Stimulated activated memory B cell treated with anti-CD40 and anti-IgM and Interleukin-4, amounts not matched to agents 10 μg/mL and 1 μg/mL and 100 μg/mL, for 72 hours (primary cell): ENCODE results near the gene B4GALT5.
"Not testable (repeated sequence)": the region's sequence is repeated elsewhere in the genome, so short reads cannot be mapped to it uniquely, and the experiment has no call there.

Experiments used
- ATAC-seq: fragments of 150-1000 bp; cut with Tn5 transposase; 2 replicates; pipeline ENCODE4 v1.10.0; 2021
- H3K27ac Mint-ChIP-seq: one replicate; pipeline ENCODE4 v1.8.0; 2022; ENCODE audit warnings: mild to moderate bottlenecking, mixed read lengths
- H3K27me3 Mint-ChIP-seq: one replicate; pipeline ENCODE4 v1.8.0; 2022; ENCODE audit warnings: mixed read lengths
- H3K36me3 Mint-ChIP-seq: one replicate; pipeline ENCODE4 v1.8.0; 2022; ENCODE audit warnings: mixed read lengths
- H3K4me1 Mint-ChIP-seq: one replicate; pipeline ENCODE4 v1.8.0; 2022; ENCODE audit warnings: mixed read lengths
- H3K4me3 Mint-ChIP-seq: one replicate; pipeline ENCODE4 v1.8.0; 2022; ENCODE audit warnings: mild to moderate bottlenecking, moderate library complexity, mixed read lengths
- H3K9me3 Mint-ChIP-seq: one replicate; pipeline ENCODE4 v1.8.0; 2022; ENCODE audit warnings: mixed read lengths

Gene B4GALT5

DNA sequence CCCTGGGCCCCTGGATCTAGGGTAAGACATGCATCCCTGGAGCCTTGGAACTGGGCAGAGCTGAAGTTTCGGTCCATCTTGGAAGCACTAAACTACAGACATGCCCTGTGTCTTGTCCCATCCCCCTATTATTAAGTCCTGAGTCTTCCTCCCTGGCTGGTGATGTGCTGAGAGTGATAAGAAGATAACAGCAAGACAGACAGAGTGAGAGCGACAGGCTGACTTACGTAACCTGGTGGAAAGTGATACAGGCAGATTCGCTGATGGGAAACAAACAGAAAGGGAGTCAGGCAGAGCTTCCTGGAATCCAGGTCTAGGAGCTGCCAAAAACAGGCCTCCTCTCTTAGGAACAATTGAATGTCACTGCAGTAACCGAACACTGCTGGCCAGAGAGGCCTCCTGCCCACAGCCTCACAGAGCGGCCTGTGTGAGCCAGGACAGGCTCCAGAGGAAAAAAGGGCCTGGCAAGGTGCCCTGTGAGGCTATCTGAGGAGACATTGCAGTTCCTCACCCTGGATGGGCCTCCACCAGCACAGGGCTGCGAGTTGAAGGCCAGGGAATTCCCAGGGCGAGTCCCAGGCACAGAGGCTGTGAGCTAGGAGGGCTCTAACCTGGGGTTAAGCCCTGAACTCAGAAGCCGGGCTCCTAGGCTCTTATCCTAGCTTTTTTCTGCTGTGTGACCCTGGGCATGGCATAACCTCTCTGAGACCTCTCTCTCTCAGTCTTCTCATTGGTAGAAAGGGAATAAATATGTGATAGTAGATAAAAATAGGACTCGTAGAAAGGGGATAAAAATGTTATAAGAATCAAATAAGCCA is 34.2 kb upstream of the B4GALT5 start:
- peak overlapping the region; percentile 54 for H3K27ac Mint-ChIP-seq
- H3K9me3 Mint-ChIP-seq: no peaks in the 10 kb centered on the region
- no peaks in the 10 kb centered on the region for H3K27me3 Mint-ChIP-seq
- no peak overlapping the region for H3K4me3 Mint-ChIP-seq
- no peak for ATAC-seq
- H3K36me3 Mint-ChIP-seq: no peaks in the 10 kb centered on the region
- peaks cover 18% of the 10 kb centered on the region for H3K4me1 Mint-ChIP-seq

DNA sequence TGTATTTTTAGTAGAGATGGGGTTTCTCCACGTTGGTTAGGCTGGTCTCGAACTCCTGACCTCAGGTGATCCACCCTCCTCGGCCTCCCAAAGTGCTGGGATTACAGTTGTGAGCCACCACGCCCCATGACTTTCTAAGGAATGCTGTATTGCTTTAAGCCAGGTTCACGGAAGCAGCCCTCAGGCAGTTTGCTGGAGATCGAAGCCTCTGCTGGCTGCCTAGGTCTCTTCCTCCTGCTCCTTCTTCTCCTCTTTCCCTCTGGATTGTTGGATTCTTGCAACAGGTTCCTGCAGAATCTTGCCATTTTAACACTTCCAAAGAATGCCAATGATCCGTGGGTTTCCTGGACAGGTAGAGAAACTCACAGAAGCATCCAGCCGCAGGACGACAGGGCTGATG is 29.3 kb upstream of the B4GALT5 start:
- no peaks in the 10 kb centered on the region for H3K9me3 Mint-ChIP-seq
- ATAC-seq: no peak
- H3K27ac Mint-ChIP-seq: no peak overlapping the region
- no peak overlapping the region for H3K4me3 Mint-ChIP-seq
- no peaks in the 10 kb centered on the region for H3K27me3 Mint-ChIP-seq
- peaks cover 4% of the 10 kb centered on the region for H3K4me1 Mint-ChIP-seq
- no peaks in the 10 kb centered on the region for H3K36me3 Mint-ChIP-seq

DNA sequence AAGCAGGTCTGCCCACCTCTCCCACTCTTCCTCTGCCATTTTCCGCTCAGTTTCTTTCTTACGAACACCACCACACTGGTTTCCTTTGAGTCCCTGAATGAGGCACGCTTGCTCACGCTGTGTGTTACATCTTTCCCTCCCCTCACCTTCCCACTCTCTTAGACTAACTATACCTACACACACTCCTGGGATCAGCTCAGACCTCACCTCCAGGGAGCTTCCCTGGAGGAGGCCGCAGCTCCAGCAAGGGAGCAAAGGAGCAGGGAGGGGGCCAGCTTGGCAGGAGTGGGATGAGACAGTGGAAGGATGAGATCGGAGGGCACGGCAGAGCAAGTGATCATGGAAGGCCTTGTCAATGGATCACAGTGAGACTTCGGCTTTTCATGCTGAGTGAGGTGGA is 28.3 kb upstream of the B4GALT5 start:
- H3K27ac Mint-ChIP-seq: no peak overlapping the region
- H3K9me3 Mint-ChIP-seq: no peaks in the 10 kb centered on the region
- no peak overlapping the region for H3K4me3 Mint-ChIP-seq
- no peak for ATAC-seq
- peaks cover under 1% of the 10 kb centered on the region for H3K4me1 Mint-ChIP-seq
- H3K36me3 Mint-ChIP-seq: no peaks in the 10 kb centered on the region
- no peaks in the 10 kb centered on the region for H3K27me3 Mint-ChIP-seq

DNA sequence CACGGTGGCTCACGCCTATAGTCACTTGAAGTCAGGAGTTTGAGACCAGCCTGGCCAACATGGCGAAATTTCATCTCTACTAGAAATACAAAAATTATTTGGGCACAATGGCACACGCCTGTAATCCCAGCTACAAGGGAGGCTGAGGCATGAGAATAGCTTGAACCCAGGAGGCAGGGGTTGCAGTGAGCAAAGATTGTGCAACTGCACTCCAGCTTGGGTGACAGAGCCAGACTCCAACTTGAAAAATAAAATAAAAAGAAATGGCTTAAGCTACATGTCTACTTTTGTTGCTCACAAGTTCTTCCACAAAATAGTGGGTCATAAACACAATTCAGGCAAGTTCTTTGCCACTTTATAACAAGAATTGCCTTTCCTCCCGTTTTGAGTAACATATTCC is 27.1 kb upstream of the B4GALT5 start:
- ATAC-seq: no peak
- no peaks in the 10 kb centered on the region for H3K36me3 Mint-ChIP-seq
- peaks cover 5% of the 10 kb centered on the region for H3K4me1 Mint-ChIP-seq
- no peak overlapping the region for H3K4me3 Mint-ChIP-seq
- H3K9me3 Mint-ChIP-seq: no peaks in the 10 kb centered on the region
- H3K27ac Mint-ChIP-seq: peak overlapping the region; percentile 16
- H3K27me3 Mint-ChIP-seq: no peaks in the 10 kb centered on the region

DNA sequence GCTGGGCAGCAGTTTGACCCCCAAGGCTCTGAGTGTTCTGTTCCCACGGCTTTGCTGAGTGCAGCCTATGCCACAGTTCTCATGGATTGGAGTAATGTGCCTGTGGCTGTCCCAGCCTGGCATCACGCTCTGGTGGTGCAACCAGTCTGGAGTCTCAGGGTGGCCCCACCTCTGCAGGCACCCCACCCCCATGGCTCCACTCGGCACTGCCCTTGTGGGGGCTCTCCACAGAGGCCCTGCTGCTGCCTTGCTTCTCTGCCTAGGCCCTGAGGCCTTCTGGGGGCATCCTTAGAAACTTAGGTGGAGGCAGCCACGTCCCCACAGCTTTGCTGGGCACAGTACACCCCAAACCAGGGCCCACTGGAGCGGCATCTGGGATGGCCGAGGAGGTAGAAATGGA is 25.4 kb upstream of the B4GALT5 start:
- ATAC-seq: peak; percentile 51
- Mint-ChIP-seq H3K27ac (no peak overlapping the region), H3K4me1 (peaks cover 5% of the 10 kb centered on the region), H3K27me3 (no peaks in the 10 kb centered on the region), H3K9me3 (no peaks in the 10 kb centered on the region), H3K4me3 (no peak overlapping the region), H3K36me3 (no peaks in the 10 kb centered on the region)

DNA sequence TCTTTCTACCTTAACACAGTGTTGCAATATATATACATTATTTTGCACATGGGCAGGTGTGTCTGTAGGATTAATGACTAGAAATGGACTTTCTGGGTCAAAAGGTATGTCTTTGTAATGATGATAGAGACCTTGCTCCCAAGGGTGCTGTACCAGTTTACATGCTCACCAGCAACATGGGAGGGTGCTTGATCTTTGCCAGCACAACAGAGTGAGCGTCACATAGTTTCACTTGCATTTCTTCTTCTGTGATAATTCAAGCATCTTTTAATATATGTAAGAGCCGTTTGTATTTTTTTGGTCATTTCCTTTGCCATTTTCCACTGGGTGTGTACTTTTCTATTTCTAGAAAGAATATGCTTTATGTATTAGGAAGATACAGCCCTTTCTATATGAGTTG is 23.6 kb upstream of the B4GALT5 start:
- no peak overlapping the region for H3K27ac Mint-ChIP-seq
- ATAC-seq: no peak
- no peaks in the 10 kb centered on the region for H3K36me3 Mint-ChIP-seq
- no peaks in the 10 kb centered on the region for H3K27me3 Mint-ChIP-seq
- no peaks in the 10 kb centered on the region for H3K9me3 Mint-ChIP-seq
- no peak overlapping the region for H3K4me3 Mint-ChIP-seq
- H3K4me1 Mint-ChIP-seq: peaks cover 5% of the 10 kb centered on the region

DNA sequence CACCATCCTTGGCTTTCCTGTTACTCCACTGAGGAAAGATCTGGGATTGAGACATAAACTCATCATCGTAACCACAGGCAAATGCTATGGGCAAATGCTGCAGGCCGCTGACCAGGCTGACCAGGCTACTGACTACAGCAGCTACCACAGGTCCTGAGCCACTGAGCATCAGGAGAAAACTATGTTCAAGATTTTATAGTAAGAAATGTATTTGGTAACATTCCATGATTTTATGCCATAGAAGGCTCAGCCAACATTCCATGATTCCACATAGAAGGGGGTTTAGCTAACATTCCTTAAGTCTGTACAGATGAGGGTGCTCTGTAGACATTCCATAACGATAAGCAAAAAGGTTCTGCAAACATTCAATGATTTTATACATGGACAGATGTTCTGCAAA is 16.1 kb upstream of the B4GALT5 start:
- Mint-ChIP-seq H3K4me1 (peaks cover 10% of the 10 kb centered on the region), H3K4me3 (no peak overlapping the region), H3K27ac (no peak overlapping the region), H3K36me3 (no peaks in the 10 kb centered on the region), H3K9me3 (no peaks in the 10 kb centered on the region), H3K27me3 (no peaks in the 10 kb centered on the region)
- no peak for ATAC-seq

DNA sequence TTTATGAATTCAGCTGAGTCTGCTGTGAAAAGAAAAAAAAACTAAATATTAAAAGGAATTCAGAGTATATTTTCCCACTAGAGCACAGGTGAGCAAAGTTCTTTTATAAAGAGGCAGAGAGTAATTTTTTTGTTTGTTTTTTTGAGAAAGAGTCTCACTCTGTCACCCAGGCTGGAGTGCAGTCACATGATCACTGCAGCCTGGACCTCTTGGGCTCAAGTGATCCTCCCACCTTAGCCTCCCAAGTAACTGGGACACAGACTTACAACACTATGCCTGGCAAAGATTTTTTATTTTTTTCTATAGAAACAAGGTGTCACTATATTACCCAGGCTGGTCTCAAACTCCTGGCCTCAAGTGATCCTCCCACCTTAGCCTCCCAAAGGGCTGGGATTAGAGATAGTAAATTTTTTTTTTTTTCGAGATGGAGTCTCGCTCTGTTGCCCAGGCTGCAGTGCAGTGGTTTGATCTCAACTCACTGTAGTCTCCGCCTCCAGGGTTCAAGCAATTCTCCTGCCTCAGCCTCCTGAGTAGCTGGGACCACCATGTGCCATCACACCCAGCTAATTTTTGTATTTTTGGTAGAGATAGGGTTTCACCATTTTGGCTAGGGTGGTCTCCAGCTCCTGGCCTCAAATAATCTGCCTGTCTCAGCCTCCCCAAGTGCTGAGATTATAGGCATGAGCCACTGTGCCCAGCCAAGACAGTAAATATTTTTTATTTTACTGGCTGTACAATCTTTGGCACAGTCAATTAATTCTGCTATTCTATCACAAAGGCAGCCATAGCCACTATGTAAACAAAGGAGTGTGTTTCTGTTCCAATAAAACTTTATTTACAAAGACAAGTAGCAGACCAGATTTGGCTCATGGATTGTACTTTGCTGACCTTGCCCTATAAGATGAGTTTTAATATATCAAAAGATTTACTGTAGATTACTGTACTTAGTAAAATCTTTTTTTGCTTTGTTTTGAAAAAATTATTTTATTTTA is 14.5 kb upstream of the B4GALT5 start:
- H3K27ac Mint-ChIP-seq: no peak overlapping the region
- no peak overlapping the region for H3K4me3 Mint-ChIP-seq
- no peaks in the 10 kb centered on the region for H3K36me3 Mint-ChIP-seq
- no peak for ATAC-seq
- H3K9me3 Mint-ChIP-seq: no peaks in the 10 kb centered on the region
- no peaks in the 10 kb centered on the region for H3K27me3 Mint-ChIP-seq
- H3K4me1 Mint-ChIP-seq: peaks cover 13% of the 10 kb centered on the region

DNA sequence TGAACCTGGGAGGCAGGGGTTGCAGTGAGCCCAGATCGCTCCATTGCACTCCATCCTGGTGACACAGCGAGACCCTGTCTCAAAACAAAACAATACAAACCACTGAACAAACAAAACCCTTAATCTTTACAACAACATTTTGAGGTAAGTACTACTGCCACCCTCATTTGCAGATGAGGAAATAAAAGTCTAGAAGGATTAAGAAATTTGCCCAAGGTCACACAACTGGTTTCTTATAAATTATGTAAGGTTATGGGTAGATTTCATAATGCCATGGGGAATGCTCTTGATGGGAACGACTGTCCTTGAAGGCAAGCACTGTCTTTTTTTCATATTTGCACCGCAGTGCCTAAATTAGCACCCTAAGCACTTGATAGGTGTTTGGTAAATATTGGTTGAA is 13.8 kb upstream of the B4GALT5 start:
- Mint-ChIP-seq H3K9me3 (no peaks in the 10 kb centered on the region), H3K36me3 (no peaks in the 10 kb centered on the region), H3K27me3 (no peaks in the 10 kb centered on the region), H3K4me1 (peaks cover 13% of the 10 kb centered on the region), H3K27ac (no peak overlapping the region), H3K4me3 (no peak overlapping the region)
- no peak for ATAC-seq

DNA sequence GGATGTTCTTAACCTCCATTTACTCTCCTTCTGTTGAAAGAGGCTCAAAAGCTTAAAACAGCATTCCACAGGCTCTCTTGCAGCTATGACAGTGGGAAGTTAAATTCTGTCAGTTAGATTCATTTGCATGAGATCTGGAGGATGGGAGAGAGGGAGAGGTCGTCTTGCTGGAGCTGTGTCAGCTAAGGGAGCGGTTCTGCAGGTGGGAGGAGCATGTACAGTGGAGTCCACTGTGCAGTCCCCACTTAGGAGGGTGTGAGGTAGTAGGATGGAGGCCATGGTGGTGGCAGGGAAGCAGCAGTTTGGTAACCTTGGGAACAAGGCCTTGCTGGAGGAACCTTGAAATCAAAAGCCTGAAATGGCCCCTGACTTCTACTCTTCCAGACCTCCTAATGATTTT is 12.0 kb upstream of the B4GALT5 start:
- Mint-ChIP-seq H3K27ac (no peak overlapping the region), H3K4me1 (peaks cover 13% of the 10 kb centered on the region), H3K4me3 (no peak overlapping the region), H3K9me3 (no peaks in the 10 kb centered on the region), H3K27me3 (no peaks in the 10 kb centered on the region), H3K36me3 (no peaks in the 10 kb centered on the region)
- ATAC-seq: no peak

DNA sequence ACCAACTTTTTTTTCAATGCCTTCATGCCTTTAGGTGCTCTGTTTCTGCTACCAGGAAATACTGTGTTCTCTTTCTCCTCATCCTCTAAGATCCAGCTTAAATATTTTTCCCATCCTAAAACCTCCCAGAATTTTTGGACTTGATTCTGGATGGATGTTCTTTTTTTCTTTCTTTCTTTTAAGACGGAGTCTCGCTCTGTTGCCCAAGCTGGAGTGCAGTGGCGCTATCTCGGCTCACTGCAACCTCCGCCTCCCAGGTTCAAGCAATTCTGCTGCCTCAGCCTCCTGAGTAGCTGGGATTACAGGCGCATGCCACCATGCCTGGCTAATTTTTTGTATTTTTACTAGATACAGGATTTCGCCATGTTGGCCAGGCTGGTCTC is 11.5 kb upstream of the B4GALT5 start:
- not testable (repeated sequence) for H3K27me3 Mint-ChIP-seq, ATAC-seq, H3K9me3 Mint-ChIP-seq, H3K27ac Mint-ChIP-seq, H3K4me3 Mint-ChIP-seq, H3K36me3 Mint-ChIP-seq
- peaks cover 13% of the 10 kb centered on the region for H3K4me1 Mint-ChIP-seq

DNA sequence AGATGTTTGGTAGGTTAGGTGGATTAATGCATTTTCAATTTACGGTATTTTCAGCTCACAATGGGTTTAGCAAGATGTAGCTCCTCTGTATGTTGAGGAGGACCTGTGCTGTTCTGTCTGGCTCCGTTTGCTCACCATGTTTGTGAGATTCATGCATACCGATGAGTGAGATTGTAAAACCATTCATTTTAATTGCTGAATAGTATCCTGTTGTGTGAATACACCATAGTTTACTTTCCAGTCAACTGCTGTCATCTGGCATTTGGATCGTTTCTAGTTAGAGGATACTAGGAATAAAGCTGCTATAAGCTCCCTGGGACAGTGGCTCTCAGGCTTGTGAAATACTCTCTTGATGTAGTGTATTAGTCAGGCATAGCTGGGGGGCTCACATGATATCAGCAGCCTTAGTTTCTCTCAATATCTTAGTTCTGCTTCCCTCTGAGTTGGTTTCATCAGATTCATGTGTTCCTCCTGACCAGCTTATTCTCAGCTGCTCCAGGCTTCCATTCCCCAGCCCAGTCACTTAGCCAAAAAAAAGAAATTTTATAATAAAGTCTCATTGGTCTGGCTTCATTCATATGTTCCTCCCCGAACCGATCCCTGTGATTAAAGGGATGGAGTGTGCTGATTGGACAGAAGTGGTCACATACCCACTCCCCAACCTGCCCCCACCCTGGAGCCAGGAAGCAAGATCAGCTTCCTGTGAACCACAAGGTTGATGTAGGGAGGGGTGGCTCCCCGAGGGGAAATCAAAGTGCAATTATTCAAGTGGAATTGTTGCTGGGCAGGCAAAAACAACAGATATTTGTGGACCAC is 10.9 kb upstream of the B4GALT5 start:
- ATAC-seq: no peak
- H3K27me3 Mint-ChIP-seq: no peaks in the 10 kb centered on the region
- H3K4me3 Mint-ChIP-seq: no peak overlapping the region
- H3K9me3 Mint-ChIP-seq: no peaks in the 10 kb centered on the region
- no peaks in the 10 kb centered on the region for H3K36me3 Mint-ChIP-seq
- no peak overlapping the region for H3K27ac Mint-ChIP-seq
- H3K4me1 Mint-ChIP-seq: peaks cover 13% of the 10 kb centered on the region

DNA sequence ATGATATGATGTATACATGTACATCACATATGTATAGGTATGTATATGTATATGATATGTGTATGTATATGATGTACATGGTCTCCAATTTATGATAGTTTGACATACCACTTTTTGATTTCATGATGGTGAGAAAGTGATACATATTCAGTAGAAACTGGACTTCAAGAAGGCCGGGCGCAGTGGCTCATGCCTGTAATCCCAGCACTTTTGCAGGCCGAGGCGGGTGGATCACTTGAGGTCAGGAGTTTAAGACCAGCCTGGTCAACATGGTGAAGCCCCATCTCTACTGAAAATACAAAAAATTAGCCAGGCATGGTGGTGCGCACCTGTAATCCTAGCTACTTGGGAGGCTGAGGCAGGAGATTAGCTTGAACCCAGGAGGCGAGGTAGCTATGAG is 10.1 kb upstream of the B4GALT5 start:
- not testable (repeated sequence) for H3K4me3 Mint-ChIP-seq

DNA sequence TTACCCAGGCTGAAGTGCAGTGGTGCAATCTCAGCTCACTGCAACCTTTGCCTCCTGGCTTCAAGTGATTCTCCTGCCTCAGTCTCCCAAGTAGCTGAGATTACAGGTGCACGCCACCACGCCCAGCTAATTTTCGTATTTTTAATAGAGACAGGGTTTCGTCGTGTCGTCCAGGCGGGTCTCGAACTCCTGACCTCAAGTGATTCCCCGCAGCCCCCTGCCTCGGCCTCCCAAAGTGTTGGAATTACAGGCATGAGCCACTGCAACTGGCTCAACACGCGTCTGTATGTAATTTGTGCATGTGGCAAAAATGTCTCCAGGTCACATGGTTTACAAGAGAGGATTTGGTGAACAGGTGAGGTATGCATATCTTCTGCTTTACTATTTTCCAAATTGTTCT is 7.6 kb upstream of the B4GALT5 start:
- not testable (repeated sequence) for ATAC-seq, H3K27ac Mint-ChIP-seq, H3K27me3 Mint-ChIP-seq, H3K36me3 Mint-ChIP-seq, H3K9me3 Mint-ChIP-seq, H3K4me3 Mint-ChIP-seq
- H3K4me1 Mint-ChIP-seq: peaks cover 13% of the 10 kb centered on the region

More for the DNA sequence above, 10.1 kb upstream of the B4GALT5 start:
- not testable (repeated sequence) for H3K9me3 Mint-ChIP-seq, H3K27ac Mint-ChIP-seq, ATAC-seq, H3K27me3 Mint-ChIP-seq, H3K36me3 Mint-ChIP-seq
- H3K4me1 Mint-ChIP-seq: peaks cover 13% of the 10 kb centered on the region

DNA sequence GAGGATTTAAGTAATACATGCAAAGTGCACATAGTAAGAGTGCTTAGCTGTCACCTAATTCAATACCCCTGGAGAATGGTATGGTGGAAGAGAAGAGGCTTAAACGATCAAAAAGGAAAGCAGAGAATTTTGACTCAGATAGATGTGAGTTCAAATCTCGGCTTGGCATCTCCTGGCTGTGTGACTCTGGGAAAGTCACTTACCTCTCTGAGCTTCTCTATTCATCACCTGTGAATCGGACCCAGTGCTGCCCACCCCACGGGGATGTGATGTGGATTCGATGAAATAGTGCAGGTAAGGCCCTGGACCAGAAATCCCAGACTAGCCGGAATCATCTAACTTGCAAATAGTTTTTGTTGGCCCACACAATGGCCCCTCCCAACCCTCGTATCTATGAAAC is 1.8 kb upstream of the B4GALT5 start:
- peaks cover 6% of the 10 kb centered on the region for H3K36me3 Mint-ChIP-seq
- no peaks in the 10 kb centered on the region for H3K9me3 Mint-ChIP-seq
- ATAC-seq: no peak
- H3K27me3 Mint-ChIP-seq: no peaks in the 10 kb centered on the region
- H3K4me1 Mint-ChIP-seq: peaks cover 38% of the 10 kb centered on the region
- no peak overlapping the region for H3K4me3 Mint-ChIP-seq
- no peak overlapping the region for H3K27ac Mint-ChIP-seq
